GM18868 (cell line): ENCODE data around the gene GCSH.

Experiments
- ATAC-seq: cut with Tn5 transposase; IDR thresholded peaks from one replicate; pipeline ENCODE4 v1.9.1; 2021; ENCODE audit warnings: mild to moderate bottlenecking, moderate library complexity; ENCODE audit not compliant: unreplicated experiment

GCSH gene

DNA sequence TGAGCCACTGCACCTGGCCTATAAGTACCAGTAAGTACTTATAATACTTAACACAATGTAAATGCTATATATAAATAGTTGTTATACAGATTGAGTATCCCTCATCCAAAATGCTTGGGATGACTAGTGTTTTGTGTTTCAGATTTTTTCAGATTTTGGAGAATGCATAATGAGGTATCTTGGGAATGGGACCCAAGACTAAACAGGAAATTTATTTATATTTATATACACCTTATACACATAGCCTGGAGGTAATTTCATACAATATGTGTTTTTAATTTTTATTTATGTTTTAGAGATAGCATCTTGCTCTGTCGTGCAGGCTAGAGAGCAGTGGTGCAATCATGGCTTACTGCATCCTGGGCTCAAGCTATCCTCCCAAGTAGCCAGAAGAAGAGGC lies 9.8 kb upstream of the GCSH start:
- ATAC-seq = no peak

DNA sequence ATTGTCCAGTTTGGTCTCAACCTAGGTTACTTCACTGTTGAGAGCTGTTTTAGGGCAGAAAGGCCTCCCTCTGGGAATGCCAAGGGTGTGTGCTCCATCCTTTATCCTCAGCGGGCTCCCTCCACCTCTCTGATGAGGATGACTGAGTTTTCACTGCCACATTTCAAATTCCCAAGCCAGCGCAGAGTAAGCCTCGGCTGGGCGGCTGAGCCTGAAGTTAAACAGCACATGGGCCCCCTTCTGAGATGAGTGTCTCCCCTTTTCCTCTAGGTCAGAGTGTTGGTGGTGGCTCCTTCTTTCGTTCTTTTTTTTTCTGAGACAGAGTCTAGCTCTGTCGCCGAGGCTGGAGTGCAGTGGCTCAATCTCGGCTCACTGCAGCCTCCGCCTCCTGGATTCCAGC lies 5.5 kb upstream of the GCSH start:
- ATAC-seq = no peak

DNA sequence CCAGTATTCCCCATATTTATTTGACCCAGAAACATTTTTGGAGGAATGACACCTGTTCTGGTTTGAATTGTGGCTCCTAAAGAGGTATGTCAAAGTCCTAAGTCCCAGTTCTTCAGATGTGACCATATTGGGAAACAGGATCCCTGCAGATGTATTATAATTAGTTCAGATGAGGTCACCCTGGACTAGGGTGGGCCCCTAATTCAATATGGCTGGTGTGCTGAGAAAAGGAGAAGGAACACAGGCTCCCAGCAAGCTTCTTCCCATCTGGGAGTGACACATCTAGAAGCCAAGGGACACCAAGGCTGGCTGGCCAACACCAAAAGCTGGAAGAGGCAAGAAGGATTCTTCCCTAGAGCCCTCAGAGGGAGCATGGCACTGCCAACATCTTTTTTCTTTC lies 3.8 kb upstream of the GCSH start:
- no peak for ATAC-seq

DNA sequence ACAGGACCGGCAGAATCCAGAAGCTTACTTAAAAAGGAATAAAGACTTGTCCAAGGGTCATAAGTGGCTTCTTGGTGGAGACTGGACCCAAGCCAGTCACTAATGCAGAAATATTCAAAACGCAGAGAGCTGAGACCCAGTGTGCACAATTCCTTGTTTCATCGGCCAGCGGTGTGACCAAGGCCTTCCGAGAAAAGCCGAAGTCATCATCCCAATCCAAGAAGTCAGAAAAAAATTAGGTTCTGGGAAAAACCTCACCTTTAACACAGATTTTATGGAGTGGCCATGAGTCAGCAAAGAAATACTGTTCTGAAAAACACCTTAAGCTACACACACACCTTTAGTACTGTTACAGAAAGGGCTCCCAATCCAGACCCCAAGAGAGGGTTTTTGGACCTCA lies 1.0 kb upstream of the GCSH start:
- no peak for ATAC-seq

DNA sequence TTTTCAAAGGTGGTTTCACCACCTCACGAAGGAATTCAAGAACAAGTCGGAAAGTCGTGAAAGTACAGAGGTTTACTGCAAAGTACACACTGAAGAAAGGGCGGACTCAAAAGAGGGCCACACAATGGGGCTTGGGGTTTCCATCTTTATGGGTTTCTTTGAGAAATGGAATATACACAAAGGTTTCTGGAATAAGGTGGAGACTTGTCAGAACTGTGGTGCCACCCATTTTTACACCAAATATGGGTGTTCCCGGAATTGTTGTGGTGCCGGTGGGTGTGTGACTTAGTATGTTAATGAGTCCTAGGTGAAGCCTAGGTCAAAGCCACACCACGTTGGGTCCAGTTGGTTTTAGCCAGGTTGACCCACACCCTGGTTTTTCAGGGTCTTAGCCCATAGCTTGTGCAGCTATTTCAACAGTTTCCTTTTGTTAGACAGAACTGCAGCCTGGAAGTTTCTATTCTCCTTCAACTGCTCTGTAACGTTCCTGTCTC lies 567 bp upstream of the GCSH start:
- ATAC-seq = no peak

DNA sequence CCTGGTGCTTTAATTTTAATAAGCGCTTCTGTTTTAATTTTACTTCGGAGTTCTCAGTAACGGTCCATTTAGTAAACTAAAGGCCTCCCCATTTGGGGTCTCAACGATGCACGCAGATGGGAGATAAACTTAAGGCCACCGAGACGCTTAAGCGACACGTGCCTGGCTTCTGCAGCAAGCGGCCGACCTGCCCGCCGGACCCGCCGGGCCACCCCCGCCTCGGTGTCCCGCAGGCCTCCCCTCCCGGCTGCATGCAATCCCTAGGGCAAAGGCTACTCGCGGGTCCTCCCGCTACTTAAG lies 592 bp downstream of the GCSH start:
- ATAC-seq = no peak

DNA sequence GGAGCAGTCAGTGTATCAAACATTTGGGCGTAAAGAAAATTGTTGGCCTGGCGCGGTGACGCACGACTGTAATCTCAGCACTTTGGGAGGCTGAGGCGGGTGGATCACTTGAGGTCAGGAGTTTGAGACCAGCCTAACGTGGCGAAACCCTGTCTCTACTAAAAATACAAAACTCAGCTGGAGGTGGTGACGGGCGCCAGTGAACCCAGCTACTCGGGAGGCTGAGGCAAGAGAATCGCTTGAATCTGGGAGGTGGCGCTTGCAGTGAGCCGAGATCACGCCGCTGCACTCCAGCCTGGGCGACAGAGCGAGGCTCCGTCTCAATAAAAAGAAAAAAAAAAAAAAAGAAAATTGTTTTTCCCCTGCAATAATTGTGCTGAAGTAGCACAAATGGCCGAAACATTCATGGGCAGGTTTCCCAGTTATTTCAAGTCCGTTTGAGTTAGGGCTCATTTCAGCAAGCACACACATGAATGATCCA lies 1.4 kb downstream of the GCSH start:
- no peak for ATAC-seq

DNA sequence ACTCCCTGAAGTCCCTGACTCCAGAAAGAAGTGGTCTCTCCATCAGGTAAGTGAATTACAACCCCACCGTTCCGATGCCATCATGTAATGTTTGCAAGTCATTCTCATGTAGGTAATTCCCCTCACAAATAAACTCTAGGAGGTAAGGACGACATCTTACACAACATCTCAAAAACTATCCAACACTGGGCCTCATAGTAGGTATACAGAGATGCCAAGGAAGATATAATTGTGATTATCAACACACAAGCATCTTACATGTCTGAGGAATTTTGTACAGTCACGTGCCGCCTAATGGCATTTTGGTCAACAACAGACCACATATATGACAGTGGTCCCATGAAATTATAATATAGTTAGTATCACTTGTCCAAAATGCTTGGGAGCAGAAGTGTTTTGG lies 7.4 kb downstream of the GCSH start:
- no peak for ATAC-seq

DNA sequence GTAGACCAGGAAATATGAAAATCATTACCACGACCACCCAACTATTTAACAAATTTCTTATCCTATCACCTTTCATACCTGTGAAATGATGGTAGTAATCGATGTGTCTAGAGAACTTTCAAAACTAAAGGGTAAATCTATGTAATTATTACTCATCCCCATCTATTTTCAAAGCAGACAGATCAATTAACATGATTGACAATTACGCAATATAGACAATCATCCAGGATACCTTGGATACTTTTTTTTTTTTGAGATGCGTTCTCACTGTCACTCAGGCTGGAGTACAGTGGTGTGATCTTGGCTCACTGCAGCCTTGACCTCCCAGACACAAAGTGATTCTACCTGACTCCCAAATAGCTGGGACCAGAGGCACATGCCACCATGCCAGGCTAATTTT lies 15.2 kb downstream of the GCSH start:
- no peak for ATAC-seq

DNA sequence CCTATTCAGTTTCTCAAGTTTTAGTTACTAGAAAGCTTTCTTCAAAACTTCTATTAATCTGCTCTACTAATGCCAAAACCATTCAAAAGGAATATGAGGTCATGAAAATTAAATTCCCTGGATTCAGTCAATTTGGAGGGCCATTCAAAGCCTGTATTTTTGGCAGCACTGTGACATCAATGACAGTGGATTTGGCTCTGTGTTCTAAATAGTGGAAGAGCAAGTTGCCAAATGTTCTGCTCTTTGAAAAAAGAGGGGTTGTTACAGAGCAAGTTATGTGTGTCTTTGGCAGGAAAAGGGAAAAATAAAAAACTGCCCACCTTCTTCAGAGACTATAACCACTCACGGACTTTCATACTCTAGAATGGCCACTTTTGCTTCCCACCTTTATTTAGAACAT lies 16.0 kb downstream of the GCSH start:
- no peak for ATAC-seq

DNA sequence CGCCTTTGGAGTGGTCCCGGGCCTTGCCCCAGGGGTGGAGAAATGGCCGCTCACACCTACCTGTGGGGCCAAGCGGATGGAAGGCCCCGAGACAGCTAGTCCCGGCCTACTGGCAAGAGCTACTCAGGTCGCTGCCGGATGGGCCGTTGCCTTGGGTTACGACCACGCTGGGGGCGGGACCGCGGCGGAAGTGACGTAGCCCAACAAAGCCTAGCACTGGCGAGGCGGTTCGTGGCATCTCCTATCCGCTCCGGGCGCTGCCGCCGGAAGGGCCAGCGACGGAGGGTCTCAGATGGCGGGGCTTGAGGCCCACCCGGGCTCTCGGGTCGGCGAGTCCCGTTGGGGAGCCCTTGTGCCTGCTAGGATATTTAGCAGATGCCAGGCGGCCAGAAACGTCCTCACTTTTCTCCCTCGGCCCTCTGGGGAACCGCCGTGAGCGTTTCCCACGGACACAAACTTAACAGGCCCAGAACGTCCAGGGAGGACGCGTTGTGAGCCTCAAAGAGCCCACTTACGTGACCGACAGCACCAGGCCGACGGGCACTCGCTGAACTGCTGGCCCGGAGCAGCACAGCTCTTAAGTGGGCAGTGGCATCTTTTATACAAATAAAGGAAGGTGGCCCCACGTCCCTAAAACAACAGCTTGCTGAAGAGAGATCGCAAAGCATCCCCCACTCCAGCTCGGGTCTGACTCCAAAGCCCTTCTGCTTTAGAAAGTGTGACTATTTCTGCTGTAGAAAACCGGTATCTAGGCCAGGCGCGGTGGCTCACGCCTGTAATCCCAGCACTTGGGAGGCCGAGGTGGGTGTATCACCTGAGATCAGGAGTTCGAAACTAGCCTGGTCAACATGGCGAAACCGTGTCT lies 18.9 kb downstream of the GCSH start, which contains the start of gene C16orf46:
Gene C16orf46, minus strand, starts transcription at position 163 of the 865 bp plus-strand sequence. CDS start 13,283 bp downstream, outside the sequence.
- ATAC-seq = peak; percentile 94

DNA sequence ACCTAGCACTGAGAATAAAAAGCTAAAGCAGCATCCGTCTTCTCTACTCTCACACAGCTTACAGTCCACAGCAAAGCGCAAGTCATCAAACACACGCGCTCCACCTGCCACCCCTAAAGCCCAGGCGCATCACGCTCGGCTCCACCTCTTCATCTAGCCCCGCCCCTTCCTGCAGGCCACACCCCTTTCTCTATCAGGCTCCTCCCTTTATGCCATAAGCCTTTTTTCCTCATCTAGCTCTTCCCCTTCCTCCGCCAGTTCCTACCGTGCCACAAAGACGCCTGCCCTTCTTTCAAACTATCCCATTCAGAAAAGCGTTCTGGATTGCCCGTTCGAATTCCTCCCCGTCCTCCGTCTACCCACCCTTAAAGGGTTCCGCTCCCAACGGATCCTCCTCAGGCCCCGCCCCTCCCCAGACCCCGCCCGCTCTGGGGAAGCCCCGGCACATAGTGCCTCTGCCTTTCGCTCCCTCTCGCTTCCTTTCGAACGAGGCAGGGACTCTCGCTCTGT lies 19.6 kb downstream of the GCSH start:
- peak; percentile 81 for ATAC-seq

DNA sequence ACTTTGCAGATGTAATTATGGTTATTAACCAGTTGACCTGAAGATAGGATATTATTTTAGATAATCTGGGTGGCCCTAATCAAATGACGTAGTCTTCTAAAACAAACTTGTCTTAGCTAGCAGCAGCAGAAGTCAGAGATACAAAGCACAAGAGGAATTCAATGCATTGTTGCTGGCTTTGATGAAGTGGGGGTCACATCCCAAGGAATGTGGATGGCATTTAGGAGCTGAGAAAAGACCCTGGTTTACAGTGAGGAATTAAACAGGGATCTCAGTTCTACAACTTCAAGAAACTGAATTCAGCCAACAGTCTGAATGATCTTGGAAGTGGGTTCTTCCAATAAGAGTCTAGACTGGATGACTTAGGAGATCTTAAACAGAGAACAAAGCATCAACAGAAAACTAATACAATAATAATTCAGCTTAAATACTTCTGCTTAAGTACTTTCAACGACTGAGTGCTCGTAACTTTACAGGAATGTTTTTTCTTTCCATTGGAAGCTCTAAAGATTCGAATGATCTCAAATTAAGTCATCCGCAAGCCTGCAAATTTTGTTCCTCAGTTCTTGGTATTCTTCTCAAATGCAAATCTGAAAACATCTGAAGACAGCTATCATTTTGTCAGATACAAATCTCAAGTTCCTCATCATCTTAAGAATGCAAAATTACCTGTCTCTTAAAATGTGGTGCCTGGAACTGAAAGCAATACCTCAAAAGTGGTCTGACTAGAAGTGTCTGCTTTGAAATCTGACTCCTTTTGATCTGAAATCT lies 22.4 kb downstream of the GCSH start:
- ATAC-seq = no peak

DNA sequence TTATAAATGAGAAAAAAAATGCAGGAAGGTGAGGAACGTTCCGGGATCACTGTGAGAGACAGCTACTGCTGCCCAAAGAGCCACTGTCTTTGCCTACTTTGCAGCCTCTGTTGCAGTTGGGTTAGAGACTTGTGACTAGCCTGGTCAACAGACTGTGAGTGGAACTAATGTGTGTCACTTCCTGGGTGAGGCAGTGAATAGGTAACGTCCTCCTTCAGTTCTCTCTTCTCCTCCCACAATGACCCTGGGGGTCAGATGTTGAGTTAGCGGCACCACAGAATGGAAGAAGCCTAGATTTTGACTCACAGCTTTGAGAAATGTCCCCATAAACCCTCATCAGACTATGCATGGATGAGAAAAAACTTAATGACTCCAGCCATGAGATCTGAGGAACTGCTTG lies 24.4 kb downstream of the GCSH start:
- ATAC-seq = no peak

DNA sequence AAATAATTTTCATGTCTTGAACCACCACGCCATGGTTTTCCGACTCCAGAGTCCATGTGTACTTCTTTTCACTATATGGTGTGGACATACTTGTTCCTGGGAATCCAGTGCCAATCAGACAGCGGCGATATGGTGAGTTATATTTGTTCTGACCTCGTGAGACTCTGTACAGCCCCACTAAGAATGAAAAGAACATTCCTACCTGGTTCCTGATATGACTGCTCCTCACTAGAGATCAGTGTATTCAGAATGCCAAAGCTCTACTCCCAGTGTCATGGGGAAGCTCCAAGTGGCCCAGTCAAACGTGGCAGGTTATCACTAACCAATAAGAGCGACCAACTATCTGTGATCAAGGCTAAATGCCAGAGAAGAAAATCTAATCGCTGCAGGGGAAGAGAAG lies 25.2 kb downstream of the GCSH start:
- no peak for ATAC-seq

DNA sequence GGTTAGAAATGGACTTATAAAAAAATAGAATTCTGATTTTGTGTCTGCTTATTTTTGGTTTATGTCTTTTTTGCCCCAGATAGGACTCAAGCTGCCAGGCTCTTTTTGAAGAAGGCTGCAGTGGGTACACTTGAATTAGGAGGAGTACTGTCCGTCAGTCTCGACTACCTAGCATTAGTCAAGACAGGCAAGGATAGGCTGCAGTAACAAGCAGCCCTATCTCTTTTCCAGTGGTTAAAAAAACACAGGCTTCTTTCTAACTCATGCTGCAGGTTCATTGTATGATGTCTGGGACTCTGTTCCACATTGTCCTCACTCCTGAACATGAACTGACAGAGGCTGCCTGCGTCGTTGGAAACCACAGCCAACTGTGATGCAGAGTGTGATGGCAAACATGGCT lies 27.1 kb downstream of the GCSH start:
- no peak for ATAC-seq

DNA sequence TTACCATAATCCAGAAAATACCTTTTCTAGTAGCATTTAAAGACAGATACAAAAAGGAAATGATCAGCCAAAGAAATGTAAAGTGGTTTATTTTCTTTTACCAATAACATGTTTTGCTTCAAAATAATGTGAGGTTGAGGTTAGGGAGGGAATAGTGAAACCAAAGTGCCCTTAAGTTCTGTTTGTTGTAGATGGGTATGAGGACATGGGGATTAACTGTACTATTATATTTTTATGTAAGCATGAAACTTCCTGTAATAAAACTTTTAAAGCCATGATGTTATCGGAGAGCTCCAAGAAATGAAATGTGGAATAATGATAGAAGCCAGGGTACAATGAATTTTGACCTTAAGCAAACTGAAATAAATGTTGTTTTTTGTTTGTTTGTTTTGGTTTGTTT lies 29.0 kb downstream of the GCSH start:
- ATAC-seq = no peak

DNA sequence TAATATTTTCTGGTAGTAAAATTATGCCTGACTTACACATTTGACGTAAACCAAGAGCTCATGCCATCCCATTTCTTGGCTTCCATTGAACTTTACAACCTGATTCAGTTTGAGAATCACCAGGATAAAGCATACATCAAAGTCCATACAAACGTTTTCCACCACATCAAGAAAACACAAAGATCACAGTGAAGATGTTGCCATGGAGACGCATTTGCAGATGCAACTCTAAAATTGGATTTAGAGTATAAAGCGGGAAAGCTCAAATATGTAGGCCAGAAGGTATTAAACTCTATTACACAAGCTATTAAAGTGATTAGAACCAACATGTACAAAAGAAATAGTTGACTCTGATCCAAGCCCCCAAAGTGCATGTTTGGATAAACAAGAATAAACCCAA lies 29.5 kb downstream of the GCSH start:
- ATAC-seq = no peak

DNA sequence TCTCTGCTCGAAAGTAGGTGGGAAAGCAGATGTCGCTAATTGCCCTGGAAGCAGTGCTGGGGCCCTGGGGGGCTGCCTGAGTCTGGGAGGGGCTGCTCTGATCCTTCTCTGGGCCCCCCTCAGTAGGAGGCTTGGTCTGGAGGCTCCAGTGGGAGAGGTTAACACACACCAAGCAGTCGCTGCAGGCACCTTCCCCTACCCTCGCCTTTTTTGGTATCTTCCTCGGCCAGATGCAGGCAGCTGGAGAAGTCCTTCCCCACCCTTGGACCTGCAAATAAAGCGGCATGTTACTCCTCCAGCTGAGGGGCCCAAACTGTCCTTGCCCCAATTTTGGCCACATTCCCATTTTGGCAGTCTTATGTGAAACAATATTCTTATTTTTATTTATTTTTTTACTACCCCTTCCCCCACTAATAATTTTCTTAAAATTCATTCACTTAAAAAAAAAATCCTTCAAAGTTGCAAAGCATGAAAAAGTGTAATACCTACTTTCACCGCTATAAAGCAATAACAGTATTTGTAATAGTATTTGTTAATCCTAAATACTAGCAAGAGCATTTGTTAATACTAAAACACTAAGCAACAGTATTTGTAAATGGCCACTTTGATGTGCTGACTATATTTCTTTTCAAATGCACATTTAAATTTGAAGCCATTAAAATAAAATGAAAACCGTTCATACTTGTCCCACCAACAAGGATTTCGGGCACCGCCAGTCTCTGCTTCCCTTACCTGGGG lies 34.2 kb downstream of the GCSH start:
- no peak for ATAC-seq

DNA sequence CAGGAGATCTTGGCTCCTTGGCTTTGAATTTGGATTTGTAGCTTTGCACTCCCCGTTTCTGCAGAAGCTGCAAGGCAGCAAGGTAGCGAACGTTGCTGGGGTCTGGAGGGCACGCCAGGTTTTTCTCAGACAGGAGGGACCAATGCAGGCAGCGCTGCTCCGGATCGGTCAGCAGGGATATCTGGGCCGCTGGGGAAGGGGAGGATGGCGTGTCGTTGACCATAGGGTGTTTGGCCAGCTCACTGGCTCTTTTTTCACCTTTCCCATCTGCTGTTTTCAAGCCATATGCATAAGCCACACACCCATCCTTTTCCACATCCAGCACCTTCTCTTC lies 34.9 kb downstream of the GCSH start:
- no peak for ATAC-seq

DNA sequence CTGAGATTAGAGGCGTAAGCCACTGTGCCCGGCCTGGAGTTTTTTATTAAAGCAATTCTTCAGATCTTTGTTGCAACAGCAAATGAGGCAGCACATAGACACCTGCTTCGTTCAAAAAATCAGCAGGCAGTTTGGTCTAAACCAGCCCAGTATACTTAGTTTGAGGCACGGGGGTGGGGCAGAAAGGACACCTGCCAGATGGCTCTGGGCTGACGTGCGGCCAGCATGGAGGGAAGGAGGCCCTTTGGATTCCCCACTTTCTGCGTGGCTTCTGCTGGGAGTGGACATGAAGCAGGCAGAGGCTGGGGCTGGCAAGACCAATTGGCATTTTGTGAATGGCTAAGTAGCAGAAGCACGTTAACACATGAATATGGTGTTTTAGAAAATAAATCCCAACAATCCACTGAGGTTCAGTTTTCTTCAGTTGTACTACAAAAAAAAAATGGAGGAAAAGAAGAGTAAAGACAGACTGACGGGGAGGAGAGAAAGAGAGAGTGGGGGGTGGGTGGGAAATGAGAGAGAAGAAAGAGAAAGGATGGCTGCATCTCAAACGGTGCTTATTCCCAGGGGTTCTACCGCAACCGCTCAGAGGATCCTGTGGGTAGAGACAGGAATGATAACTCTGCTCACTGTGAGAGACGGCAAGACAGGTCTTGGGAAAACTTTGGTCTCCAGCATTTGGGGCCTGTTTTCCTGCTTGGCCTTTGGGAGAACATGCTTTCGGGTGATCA lies 35.5 kb downstream of the GCSH start:
- ATAC-seq = no peak
